ENCODE measurements around the gene RIC3.

DNA sequence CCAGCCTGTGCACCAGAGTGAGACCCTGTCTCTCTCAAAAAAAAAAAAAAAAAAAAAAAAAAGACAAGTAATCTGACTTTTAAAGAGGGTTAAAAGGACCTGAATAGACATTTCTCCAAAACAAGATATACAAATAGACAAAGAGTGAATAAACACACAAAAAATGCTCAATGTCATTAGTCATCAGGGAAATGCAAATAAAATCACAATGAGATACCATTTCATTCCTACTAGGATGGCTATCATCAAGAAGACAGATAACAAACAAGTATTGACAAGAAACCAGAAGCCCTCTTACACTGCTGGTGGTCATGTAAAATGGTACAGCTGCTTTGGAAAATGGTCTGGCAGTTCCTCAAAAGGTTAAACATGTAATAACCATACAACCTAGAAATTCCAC, 4.1 kb downstream of the RIC3 start:
- TF ChIP-seq MYC (IDR thresholded peaks at IDR 0.05; ENCODE audit: low read depth, low read length): no peak
- no peak for TF ChIP-seq CTCF (IDR thresholded peaks at IDR 0.05; ENCODE audit: extremely low read depth in 1 of 2, insufficient read depth in 1 of 2, low read depth in 1 of 2, low read length in 2 of 2)
- no peak for TF ChIP-seq POLR2A (IDR thresholded peaks at IDR 0.05; ENCODE audit: low read depth, low read length)
- TF ChIP-seq, protein P1, sequence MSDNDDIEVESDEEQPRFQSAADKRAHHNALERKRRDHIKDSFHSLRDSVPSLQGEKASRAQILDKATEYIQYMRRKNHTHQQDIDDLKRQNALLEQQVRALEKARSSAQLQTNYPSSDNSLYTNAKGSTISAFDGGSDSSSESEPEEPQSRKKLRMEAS (IDR thresholded peaks at IDR 0.05; ENCODE audit: insufficient read depth, insufficient read length): no peak
- TF ChIP-seq JUN (IDR thresholded peaks at IDR 0.05; ENCODE audit: borderline replicate concordance, insufficient read depth, insufficient read length, low read depth): no peak
